ENCODE results near the gene B9D2. TPM values are rescaled to one million over a fixed set of nuclear protein-coding genes. Genes with fewer than 3 reads are reported as not detected.

Gene B9D2
- total and polyA plus RNA-seq, 2 of the 4 experiments (the other 2 are of a cell fraction): 6.1 to 9.7 TPM

GRCh38 chr19:41324231-41324702 is 39.7 kb downstream of the B9D2 start:
- intact Hi-C loops (cut with micrococcal nuclease): no loop called here

More at GRCh38 chr19:41324231-41324702, 39.7 kb downstream of the B9D2 start:
- peak overlapping the region; percentile 97 for H2AK5ac ChIP-seq (ENCODE audit: low read depth, low read length)
- H3K27me3 ChIP-seq (ENCODE audit: control insufficient read depth, insufficient read depth, low read length): no peaks in the 10 kb centered on the region
- H3K9me3 ChIP-seq (ENCODE audit: control insufficient read depth, insufficient read depth, low read length): no peaks in the 10 kb centered on the region
- H2BK5ac ChIP-seq (ENCODE audit: low read depth, low read length, poor library complexity, severe bottlenecking): peak overlapping the region; percentile 96
- H2BK15ac ChIP-seq (ENCODE audit: low read depth, low read length): peak overlapping the region; percentile 88; the same call in 2 of the 3 replicates
- CTCF ChIA-PET: interaction anchor here (1.0 to 1.3 kb wide), 2 partner anchors 28 to 120 kb away, joined by 3 read pairs; no protein-coding TSS in a partner anchor
- H3K9ac ChIP-seq (ENCODE audit: low read depth, low read length): peak overlapping the region; percentile 19
- BruUV-seq (replicated peaks): TSS peak; percentile 50
- H4K5ac ChIP-seq (ENCODE audit: low read depth, low read length): peak overlapping the region; percentile 55
- peak overlapping the region; percentile 35 for H3K14ac ChIP-seq (replicated peaks; ENCODE audit: low read depth, low read length)
- H4K20me1 ChIP-seq (ENCODE audit: insufficient read depth, low read length): peaks cover 68% of the 10 kb centered on the region
- H3K56ac ChIP-seq (ENCODE audit: extremely low read depth, insufficient read depth, low read length): peak overlapping the region; percentile 74
- H3K9me1 ChIP-seq (ENCODE audit: insufficient read depth, low read length): peaks cover 42% of the 10 kb centered on the region
- POLR2A ChIA-PET (ENCODE audit: unreplicated experiment): no interaction called here
- peaks cover 34% of the 10 kb centered on the region for H3K36me3 ChIP-seq (ENCODE audit: control insufficient read depth, insufficient read depth, low read length)
- WGBS, 2 experiments (ENCODE audit: extremely low coverage in 2 of 2, insufficient read length in 1 of 2): 56% methylated on average over 3 of the region's 7 CpGs; no CpG with 5 or more reads in 1 of the 2 experiments
- peaks cover 15 to 79% of the 10 kb centered on the region in 2 experiments for H3K79me1 ChIP-seq (ENCODE audit: low read depth in 1 of 2, low read length in 2 of 2)
- peak overlapping the region; percentile 25 for H2AFZ ChIP-seq (replicated peaks; ENCODE audit: low read length, poor library complexity)
- no peak overlapping the region for H3K4me3 ChIP-seq (ENCODE audit: insufficient read depth, low read depth, low read length)
- H2AK9ac ChIP-seq (replicated peaks; ENCODE audit: low read depth, low read length, poor library complexity): peak overlapping the region; percentile 92
- dilution Hi-C loops (cut with HindIII; ENCODE audit: low sequenced_read_pairs, unreplicated experiment) (no loop called here), in situ Hi-C loops (cut with MboI; ENCODE audit: low sequenced_read_pairs) (no loop called here)
- peak overlapping the region; percentile 90 for H3K27ac ChIP-seq (ENCODE audit: insufficient read depth, low read length)
- DNase-seq (no peak), ATAC-seq (ENCODE audit: low read depth) (no peak)
- H3K4ac ChIP-seq (ENCODE audit: low read depth, low read length): peak overlapping the region; percentile 91
- no peak overlapping the region for H3K4me2 ChIP-seq (ENCODE audit: low read depth, low read length)
- peaks cover 63% of the 10 kb centered on the region for H3K4me1 ChIP-seq (ENCODE audit: control insufficient read depth, insufficient read depth, low read length)
- H4K91ac ChIP-seq (ENCODE audit: insufficient read depth, low read depth, low read length): peak overlapping the region; percentile 90
- peak overlapping the region; percentile 90 for H2BK20ac ChIP-seq (ENCODE audit: low read depth, low read length)
- peak overlapping the region; percentile 67 for H3K23ac ChIP-seq (ENCODE audit: low read depth, low read length)
- H3K18ac ChIP-seq (ENCODE audit: low read depth, low read length): peak overlapping the region; percentile 76
- peak overlapping the region; percentile 89 for H2BK120ac ChIP-seq (ENCODE audit: low read depth, low read length)
- peak overlapping the region; percentile 64 to 73 for H4K8ac ChIP-seq (ENCODE audit: low read depth in 2 of 2, low read length in 2 of 2)
- 0 out of 2 replicates have a peak, but pooled peaks have one; percentile 65 for TF ChIP-seq CHD1 (IDR thresholded peaks at IDR 0.05; ENCODE audit: low read depth, low read length)
- no peak for TF ChIP-seq CTCF (conservative IDR thresholded peaks at IDR 0.05; ENCODE audit: low read depth, low read length)

Measured in IMR-90 (cell line).